NCI-H446 (cell line): Measurements from ENCODE around the gene ANKRD24.
"Not testable (repeated sequence)": the region's sequence is repeated elsewhere in the genome, so short reads cannot be mapped to it uniquely, and the experiment has no call there.

Source experiments
- DNase-seq, 2 experiments: peaks; one replicate each; lab custom pipeline; 2025; lab: John Stamatoyannopoulos, UW

ANKRD24 gene

GRCh38 chr19:4230237-4230636 is 47.7 kb downstream of the ANKRD24 start:
- DNase-seq, result not testable (repeated sequence)

- DNase-seq, result not testable (repeated sequence)
Measured at GRCh38 chr19:4231521-4231920, 49.0 kb downstream of the ANKRD24 start.

- not testable (repeated sequence) for DNase-seq
Measured at GRCh38 chr19:4232139-4232538, 49.6 kb downstream of the ANKRD24 start.

GRCh38 chr19:4232614-4233281 is 50.3 kb downstream of the ANKRD24 start:
- DNase-seq, result no peak

GRCh38 chr19:4233282-4233853 is 50.9 kb downstream of the ANKRD24 start:
- DNase-seq, result peak in 1 of 2 experiments; percentile 8

GRCh38 chr19:4234142-4234861 is 51.8 kb downstream of the ANKRD24 start:
- no peak for DNase-seq

GRCh38 chr19:4234862-4235201 is 52.3 kb downstream of the ANKRD24 start:
- DNase-seq, result no peak

GRCh38 chr19:4237510-4237909 is 55.0 kb downstream of the ANKRD24 start:
- not testable (repeated sequence) for DNase-seq

GRCh38 chr19:4238831-4239230 is 56.3 kb downstream of the ANKRD24 start:
- DNase-seq, result no peak

- DNase-seq, result no peak
Measured at GRCh38 chr19:4241824-4242430, 59.4 kb downstream of the ANKRD24 start.

- DNase-seq, result not testable (repeated sequence)
Measured at GRCh38 chr19:4245938-4246337, 63.4 kb downstream of the ANKRD24 start.

GRCh38 chr19:4246767-4247593 is 64.5 kb downstream of the ANKRD24 start, which contains the start of gene YJU2:
TSS of gene YJU2 (plus strand) at chr19:4247080. CDS start at chr19:4247147, 67 bp downstream.
- DNase-seq, result peak; percentile 99 to 100

GRCh38 chr19:4256563-4256962 is 74.1 kb downstream of the ANKRD24 start:
- DNase-seq, result no peak

- no peak for DNase-seq
Measured at GRCh38 chr19:4257025-4257424, 74.5 kb downstream of the ANKRD24 start.

GRCh38 chr19:4258181-4258580 is 75.7 kb downstream of the ANKRD24 start:
- no peak for DNase-seq

GRCh38 chr19:4260613-4261191 is 78.2 kb downstream of the ANKRD24 start:
- DNase-seq, result no peak

GRCh38 chr19:4264812-4265211 is 82.3 kb downstream of the ANKRD24 start:
- no peak for DNase-seq

- no peak for DNase-seq
Measured at GRCh38 chr19:4266253-4267000, 83.9 kb downstream of the ANKRD24 start.

- peak in 1 of 2 experiments; percentile 40 for DNase-seq
Measured at GRCh38 chr19:4267101-4267900, 84.8 kb downstream of the ANKRD24 start.
